PFSK-1 (cell line): ENCODE measurements around the gene RNF31.

Experiments
- POLR2AphosphoS5 ChIP-seq: IDR thresholded peaks from 2 replicates; pipeline ENCODE4 v1.6.1; 2012; ENCODE audit warnings: low read depth, mild to moderate bottlenecking, control low read depth, low read length, moderate library complexity
- REST ChIP-seq, 2 experiments: IDR thresholded peaks; 2 replicates each; pipeline versions ENCODE4 v1.6.1 to v1.8.0; 2011 to 2012; ENCODE audit warnings: low read depth in 2 of 2, low read length in 2 of 2, control low read depth in 1 of 2, inconsistent platforms in 1 of 2, mild to moderate bottlenecking in 1 of 2, moderate library complexity in 1 of 2; ENCODE audit not compliant: insufficient read depth in 1 of 2
- SIN3A ChIP-seq: IDR thresholded peaks from 2 replicates; pipeline ENCODE4 v1.6.1; 2012; ENCODE audit warnings: mild to moderate bottlenecking, low read length, moderate library complexity, borderline replicate concordance; ENCODE audit not compliant: insufficient read depth

- no peak for TF ChIP-seq POLR2AphosphoS5
- no peak for TF ChIP-seq REST (IDR thresholded peaks at IDR 0.05; ENCODE audit: insufficient read depth in 1 of 2, low read depth in 2 of 2, low read length in 2 of 2)
- TF ChIP-seq SIN3A, result no peak
Observed at GRCh38 chr14:24156840-24157239, 9.5 kb downstream of the RNF31 start.
